Femur (tissue), 1 donor: ENCODE measurements around the gene SFN.
"Not testable (repeated sequence)": the region's sequence is repeated elsewhere in the genome, so short reads cannot be mapped to it uniquely, and the experiment has no call there.

Experiments
- DNase-seq: peaks from one replicate; pipeline ENCODE4 v3.0.0-alpha.2; 2017

The SFN gene

DNA sequence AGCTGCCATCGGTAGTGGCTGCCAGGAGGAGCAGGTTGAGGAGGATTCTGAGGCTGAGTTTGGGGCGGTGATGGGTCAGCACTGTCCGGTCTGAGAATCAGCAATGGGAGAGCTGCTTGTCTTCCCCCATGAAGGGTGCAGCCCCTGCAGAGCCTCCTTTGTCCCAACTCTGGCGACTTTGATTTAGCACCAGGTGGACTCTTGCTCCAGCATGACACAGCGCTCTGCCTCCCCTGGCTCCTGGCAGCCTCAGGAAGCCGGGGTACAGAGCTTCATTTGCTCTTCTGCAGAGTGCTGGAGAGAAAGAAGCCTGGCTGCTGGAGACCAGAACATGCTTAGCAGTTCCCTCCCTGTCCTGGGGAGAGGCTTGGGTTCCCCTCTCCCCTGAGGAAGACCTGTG is 23.2 kb upstream of the SFN start:
- DNase-seq = no peak

DNA sequence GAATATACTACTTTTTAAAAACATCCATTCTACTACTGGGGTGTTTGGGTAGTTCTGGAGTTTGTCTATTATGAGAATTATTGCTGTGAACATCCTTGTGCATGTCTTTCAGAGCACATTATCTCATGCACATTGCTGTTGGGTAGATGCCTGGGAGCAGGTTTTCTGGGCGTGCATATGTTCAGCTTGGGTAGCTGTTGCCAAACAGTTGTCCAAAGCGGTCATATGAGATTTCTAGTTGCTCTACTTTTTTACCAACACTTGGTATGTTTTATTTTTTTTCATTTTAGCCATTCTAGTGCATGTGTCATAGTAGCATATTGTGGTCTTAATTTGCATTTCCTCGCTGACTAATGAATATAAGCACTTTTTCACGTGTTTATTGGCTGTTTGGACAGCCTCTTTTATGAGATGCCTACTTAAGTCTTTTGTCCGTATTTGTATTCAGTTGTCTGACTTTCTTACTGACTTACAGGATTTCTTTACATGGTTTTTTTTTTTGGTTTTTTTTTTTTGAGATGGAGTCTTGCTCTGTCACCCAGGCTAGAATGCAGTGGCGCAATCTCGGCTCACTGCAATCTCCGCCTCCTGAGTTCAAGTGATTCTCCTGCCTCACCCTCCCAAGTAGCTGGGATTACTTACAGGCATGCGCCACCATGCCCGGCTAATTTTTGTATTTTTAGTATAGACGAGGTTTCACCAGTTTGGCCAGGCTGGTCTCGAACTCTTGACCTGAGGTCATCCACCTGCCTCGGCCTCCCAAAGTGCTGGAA is 18.3 kb upstream of the SFN start:
- no peak for DNase-seq

DNA sequence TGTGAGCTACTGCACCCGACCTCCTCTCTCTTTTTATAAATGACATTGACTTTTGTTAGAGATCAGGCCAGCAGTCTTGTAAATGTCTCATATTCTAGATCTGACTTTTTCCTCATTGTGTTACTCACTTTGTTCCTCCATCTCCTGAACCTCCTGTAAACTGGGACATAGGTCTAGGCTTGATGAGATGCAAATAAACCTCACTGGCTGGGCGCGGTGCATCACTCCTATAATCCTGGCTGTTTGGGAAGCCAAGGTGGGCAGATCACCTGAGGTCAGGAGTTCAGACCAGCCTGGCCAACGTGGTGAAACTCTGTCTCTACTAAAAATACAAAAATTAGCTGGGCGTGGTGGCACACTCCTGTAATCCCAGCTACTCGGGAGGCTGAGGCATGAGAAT is 15.1 kb upstream of the SFN start:
- DNase-seq = not testable (repeated sequence)

DNA sequence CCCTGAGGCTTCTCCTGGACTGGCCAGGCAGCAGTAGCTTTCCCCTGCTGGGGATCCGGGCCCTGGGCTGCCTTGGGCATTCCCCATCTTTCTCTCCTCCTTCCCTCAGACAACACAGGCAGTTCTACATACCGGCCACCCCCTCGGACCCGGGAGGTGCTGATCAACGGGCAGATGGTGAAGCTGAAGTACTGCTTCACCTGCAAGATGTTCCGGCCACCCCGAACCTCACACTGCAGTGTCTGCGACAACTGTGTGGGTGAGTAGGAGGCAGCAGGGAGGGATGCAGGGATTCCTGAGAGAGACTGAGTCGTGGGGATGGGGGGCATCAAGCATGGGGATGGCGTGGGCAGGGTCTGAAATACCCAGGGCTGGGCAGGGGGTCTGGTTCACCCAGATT is 14.4 kb upstream of the SFN start:
- DNase-seq = no peak

DNA sequence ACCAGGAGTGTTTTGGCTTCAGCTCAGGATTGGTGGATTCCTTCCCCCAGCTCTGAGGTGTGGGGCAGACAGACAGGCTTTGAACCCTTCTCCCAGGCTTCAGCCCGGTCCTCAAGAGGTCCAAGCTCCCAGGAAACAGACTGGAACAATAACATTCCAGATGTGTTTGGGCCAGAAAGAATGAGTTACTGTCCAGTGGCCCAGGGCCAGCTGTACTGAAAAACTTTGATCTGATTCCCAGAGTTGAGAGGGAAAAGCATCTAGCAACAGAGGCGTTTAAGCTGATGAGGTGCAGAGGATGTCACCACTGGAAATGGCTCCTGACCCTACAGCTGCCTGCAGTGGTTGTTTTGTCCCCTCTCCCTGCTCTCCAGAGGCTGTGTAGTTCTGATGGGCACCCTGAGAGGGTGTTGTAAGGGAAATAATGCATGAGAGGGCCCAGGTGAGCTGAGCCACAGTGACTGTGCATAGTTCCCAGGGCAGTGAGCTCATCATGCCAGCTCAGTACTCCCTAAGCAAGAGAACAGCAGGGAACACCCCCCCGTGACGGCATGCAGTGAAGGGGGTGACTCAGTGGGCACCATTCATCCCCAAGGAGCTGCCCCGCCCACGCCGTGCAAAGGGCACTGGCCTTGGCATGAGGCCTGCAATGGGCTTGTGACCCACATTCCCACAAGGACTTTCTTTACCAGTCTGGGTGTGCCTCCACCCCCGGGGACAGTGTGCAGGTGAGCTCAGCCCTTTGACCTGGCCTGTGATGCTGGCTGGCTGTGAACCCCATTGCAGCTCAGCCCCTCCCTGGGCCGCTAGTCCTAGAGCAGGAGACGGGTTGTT is 13.8 kb upstream of the SFN start:
- no peak for DNase-seq

DNA sequence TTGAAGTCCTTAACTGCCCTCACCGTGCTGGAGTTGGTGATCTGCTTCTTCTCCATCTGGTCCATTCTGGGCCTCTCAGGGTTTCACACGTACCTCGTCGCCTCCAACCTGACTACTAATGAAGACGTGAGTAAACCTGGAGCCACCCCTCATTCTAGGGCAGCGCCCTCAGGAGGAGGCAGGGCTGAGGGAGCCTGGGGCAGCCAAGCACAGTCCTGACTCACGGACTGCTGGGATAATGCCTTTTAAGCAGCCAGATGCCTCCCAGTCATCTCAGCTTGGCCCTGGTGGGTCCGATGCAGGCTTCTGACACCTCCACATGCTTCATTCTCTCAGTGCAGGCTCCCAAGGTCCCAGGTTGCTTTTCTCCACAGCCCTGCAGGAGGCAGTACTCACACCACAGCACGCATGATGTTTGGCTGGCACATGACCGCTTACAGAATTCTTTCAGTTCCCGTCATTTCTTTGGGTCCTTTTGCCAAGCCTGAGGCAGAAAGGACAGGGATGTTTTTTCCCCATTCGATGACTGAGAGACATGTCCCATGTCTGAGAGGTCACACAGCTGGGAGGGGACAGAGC is 11.8 kb upstream of the SFN start:
- DNase-seq = no peak

DNA sequence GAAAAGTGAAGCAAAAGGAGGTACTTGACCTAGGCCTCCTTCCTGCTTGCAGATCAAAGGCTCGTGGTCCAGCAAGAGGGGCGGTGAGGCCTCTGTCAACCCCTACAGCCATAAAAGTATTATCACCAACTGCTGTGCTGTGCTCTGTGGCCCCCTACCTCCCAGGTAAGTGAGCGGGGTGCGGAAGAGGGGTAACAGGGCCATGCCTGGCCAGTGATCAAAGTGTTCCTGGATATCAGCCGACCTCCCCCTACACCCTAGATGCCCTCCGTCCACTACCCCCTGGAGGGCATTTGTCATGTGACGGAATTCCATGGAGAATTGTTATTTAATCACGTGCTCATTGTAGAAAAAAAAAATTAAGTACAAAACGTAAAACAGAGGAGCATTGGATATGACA is 10.2 kb upstream of the SFN start:
- no peak for DNase-seq

DNA sequence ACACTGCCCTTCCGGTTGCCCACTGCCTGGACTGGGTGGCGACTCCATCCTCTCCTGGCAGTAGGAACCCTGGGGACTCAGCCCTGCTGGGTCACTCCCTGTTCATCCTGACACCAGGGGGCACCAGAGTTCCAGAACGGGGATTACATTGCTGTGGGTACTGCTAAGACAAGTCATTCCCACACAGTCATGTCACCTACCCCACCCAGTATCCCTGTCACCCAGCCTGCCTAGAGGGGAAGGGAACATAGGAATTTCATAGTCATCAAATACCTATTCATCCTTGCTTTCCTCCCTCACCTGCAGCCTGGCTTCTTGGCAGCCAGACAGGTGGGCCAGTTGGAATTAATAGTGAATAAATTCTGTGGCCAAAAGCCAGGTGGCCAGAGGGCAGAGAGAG is 9.8 kb upstream of the SFN start:
- DNase-seq = peak; percentile 77

DNA sequence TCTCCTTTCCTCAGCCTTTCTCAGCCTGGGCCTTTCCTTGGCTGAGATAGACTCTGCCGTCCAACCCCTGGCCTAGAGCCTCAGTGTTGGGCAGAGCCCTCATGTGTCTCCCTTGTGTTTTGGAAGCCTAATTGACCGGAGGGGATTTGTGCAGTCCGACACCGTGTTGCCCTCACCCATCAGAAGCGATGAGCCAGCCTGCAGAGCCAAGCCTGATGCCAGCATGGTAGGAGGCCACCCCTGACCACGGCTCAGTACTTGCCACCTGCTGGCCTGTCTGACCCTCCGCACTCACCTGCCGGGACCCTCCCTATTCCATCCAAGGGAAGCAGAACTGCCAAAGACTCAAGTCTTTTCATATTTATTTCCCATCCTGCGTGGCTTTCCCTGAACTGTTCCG is 9.3 kb upstream of the SFN start:
- no peak for DNase-seq

DNA sequence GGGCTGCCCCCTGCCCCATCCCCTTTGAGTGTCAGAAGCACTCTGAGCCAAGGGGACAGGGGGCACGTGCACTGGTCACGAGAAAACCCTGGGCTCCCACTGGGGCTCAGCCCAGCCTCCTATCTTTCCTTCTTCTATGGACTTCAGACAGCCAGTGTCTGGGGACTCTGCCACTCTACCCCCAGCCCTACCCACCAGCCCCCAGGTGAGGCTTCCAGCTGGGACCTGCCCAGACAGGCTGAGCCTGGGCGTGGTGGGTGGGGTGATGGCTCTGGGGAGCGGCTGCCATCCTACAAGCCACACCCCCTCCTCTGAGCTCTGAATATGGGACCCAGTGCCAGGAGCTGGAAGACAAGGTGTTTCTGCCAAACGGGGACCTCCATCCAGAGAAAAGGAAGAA is 8.0 kb upstream of the SFN start:
- no peak for DNase-seq

DNA sequence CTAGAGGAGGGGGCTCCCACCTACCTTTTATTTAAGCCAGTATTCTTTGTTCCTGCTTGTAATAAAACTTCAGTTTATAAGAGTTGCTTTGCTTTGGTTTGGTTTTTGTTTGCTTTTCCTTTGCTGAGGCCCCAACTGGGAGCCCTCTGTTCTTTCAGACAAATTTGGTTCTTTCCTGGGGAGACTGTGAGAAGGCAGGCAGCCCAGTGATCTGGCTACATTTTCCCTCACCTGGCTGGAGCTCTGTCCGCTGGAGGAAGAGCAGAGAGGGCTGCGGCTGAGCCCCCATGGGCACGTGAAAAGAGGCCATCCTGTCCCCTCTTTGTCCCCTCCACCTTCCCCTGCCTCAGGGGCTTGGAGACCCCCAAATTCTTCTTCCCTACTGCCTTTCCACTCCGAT is 7.3 kb upstream of the SFN start:
- DNase-seq = no peak

DNA sequence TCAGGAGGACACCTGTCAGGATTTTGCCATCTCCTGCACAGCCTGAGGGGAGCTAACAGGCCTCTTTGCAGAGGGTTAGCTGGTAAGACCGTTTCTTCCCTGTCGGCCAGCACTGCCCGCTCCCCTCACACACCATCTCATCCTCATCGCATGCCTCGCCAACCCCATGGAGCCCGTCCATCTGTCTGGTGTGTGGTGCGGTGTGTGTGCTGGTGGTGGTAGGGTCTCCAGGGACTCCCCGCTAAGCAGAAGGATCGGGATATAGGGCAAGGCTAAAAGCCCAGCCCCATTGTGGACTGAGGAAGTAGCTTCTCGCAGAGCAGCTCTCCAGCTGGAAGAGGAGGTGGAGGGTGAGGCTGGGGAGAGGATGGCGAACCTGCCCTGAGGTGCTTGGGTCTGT is 6.8 kb upstream of the SFN start:
- no peak for DNase-seq

DNA sequence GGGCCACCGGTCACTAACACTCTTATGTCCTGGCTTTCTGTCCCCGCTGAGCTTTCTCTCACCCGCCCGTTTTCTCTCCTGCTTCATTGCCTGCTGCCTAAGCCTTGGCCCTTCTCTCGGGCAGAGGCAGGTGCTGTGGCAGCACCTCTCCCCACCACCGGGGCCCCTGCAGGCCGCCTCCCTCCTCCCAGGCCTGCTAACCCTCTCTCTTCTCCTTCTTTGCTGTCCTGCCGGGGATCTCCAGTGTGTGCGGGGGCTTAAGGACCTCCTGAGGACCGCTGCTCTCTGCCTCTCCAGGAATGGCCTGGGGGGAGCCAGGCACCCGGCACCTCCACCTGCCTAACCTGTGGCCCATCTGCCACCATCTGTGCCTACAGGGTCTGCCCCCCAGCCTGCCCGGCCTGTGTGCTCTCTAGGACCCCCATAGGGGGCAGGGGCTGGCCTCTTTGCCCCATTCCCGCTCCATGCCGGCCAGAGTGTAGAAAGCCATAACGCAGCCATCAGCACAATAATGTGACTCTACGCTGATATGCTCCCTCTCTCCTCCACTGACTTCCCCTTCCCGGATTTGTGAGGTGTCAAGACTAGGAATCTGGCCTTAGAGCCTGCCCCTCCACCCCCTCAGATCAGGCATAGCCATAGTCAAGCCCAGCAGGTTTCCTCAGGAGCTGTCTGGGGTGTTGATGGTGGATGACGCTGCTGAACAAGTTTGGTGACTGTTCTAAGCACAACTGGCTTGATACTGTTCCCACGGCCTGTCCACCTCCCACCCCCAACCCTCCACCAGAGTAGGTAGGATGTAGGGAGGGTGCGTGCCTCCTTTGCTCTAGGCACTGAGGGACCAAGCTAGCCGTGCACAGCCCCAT is 6.1 kb upstream of the SFN start:
- DNase-seq = no peak

DNA sequence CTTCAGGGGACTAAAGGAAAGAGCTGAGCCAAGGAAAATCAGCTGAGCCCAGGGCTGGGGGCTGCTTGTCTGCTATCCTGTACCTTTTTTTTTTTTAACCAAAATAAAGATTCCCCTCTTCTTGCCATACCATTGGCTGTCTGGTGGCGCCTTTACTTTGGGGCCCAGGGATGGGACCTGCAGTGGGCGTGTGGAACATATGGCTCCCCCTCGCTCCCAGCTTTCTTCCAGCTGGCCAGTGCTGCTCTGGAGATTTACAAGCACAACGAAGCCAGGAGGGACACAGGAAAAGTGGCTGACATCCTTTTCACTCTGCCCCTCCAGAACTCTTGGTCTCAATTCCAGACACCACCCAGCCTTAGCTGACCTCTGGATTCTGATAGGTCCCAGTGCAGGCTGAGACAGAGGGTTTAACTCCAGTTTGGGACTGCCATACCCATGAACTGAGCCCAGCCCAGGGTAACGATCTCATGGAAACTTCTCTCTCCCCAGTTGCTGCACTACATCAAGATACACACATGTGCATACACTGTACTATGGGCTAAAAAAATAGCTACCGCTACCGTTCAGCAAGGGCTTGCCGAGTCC is 5.4 kb upstream of the SFN start:
- no peak for DNase-seq

DNA sequence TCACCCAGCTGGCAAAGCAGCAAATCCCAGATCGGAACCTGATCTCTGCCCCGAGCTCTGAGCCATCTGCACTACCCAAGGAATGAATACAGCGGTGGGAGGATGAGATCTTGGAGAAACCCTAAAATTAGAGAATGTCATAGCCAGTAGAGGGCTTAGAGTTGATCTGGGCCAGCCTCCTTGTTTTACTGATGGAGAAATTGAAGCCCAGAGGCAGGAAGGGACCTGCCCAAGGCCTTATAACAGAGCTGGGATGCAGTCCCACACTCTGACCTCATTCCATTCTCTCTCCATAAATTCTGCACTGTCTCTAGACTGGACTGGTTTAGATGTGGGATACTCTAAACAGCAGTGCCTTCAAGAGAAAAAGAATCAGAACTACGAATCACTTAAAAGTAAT is 4.8 kb upstream of the SFN start:
- no peak for DNase-seq

DNA sequence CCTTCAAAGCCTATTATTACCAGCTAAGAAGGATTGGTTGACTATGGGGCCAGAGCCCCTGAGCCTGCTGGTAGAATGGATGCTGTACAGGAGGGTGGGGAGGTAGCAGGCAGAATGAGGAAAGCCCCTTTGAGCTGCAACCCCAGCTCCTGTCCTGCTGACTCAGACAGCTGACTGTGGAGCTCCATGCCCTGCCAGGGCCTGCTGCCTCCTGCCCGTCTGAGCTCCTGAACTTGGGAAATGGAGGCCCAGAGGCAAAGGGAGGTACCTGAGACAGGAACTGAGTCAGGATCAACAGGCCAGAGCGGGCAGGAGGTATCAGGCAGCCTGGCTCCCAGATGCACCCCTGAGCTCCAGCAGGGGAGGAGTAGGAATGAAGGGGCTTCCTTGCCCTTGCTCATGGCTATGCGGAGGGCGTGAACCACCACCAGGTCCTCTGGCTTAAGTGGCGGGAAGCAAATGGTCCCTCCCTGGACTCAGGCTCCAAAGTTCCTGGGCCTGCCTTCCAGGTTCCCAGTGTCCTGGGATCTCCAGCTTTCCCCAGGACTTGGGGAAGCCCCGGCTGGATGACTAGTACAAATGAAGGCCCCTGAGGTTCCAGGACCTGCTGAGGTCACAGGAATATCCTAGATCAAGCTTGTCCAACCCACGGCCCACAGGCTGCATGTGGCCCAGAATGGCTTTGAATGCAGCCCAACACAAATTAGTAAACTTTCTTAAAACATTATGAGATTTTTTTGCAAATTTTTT is 3.9 kb upstream of the SFN start:
- DNase-seq = no peak

DNA sequence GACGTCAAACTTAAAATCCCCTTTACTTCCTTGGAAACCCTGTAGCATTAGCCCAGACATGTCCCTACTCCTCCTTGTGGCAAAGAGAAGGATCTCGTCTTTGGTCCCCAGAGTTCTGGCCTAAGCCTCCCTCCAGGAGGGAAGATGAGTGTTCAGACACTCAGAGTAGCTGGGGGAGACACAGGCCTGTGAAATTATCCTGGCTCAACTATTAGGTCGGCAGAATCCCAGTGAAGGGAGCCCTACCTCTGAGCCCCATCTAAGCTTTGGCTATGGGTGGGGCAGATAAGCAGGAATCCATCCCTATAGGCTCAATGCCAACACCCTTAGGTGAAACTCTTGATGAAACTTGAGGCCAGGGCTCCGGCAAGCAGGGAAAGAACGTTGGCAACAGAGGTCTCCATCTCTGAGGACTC is 1.7 kb upstream of the SFN start:
- no peak for DNase-seq

DNA sequence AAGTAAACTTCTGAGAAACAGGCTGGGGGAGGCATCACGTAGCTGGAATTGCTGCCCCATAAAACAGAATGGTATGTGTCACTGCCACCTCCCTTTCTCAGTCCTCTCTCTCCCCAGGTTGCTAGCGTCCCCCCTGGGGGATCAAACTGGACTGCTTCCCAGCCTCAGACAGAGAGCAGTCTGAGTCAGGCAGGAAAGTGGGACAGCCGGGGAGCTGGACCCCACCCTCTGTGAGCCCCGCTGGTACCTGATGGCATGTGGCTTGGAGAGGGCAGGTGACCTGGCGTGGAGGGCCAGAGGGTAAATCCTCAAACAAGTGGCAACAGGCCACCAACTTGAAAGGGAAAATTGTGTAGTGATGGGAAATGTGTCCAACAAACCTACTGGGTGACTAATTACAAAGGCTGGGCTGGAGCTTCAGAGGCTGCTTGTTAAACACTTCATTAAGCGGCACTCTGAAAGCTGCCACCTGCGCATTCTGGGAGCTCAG is 1.0 kb upstream of the SFN start:
- DNase-seq = no peak

DNA sequence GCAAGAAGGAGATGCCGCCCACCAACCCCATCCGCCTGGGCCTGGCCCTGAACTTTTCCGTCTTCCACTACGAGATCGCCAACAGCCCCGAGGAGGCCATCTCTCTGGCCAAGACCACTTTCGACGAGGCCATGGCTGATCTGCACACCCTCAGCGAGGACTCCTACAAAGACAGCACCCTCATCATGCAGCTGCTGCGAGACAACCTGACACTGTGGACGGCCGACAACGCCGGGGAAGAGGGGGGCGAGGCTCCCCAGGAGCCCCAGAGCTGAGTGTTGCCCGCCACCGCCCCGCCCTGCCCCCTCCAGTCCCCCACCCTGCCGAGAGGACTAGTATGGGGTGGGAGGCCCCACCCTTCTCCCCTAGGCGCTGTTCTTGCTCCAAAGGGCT is 732 bp downstream of the SFN start:
- DNase-seq = no peak

DNA sequence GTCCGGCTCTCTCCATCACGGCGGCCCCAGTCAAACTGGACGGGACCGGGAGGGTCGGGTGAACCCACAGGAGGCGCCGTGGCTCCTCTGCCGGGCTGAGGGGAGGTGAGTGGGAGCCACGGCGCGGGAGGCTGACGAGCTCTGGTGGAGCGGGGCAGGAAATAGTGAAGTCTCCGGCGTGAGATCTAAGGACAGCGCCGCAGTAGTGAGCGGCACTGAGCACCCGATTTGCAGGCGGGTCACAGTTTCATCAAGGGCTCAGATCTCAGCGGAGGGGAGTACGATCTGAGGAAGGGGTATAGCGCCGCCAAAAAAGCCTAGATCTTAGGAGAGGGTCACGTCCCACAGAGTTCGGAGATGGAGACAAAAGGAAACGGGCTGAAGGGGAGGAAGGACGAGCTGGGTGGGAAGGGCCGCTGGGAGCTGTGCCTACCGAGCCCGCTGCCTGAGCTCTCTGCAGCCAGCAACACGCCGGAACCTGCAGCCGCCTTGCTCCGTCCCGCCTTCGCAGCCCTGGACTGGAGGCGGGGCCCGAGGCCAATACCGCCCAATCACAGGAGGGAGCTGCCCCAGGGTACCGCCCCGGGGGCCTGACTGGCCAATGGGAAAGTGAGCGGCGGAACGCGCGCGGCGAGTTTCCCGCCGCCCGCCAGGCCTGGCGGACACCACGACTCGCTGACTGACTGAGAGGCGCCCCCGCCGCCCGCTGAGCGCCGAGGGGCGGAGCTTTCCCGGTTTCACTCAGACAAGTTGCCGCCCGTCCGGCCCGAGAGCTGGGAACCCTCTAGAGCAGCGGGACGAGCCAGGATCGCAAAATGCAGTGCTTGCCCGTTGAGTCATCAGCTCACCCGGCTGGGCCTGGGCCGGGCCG is 1.9 kb downstream of the SFN start:
- DNase-seq = peak; percentile 99

DNA sequence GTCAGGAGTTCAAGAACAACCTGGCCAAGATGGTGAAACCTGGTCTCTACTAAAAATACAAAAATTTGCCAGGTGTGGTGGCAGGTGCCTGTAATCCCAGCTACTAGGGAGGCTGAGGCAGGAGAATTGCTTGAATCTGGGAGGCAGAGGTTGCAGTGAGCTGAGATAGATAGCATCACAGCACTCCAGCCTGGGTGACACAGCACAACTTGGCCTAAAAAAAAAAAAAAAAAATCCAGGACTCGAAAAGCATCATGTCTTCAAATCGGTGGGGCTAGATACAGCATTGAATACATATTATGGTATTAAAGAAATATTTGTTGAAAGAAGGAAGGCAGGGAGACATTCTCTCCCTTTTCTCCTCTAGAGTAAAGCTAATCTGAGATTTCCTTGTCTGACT is 10.1 kb downstream of the SFN start:
- DNase-seq = not testable (repeated sequence)
